Tibial nerve (tissue), 4 donors: Measurements from ENCODE around the gene RIN3. TPM values are rescaled to one million over a fixed set of nuclear protein-coding genes. Genes with fewer than 3 reads are reported as not detected.

ENCODE experiments used
- DNase-seq, 2 donors: peaks; one replicate each; pipeline ENCODE4 v3.0.0-alpha.2; 2019; ENCODE audit warnings: low spot score in 2 of 2
- H3K27ac ChIP-seq, 4 donors: fragments of 200-600 bp; sonication (generic) in 3 of 4; one replicate each; pipeline ENCODE4 v1.5.1; 2017 to 2019; ENCODE audit warnings: mild to moderate bottlenecking in 1 of 4
- H3K27me3 ChIP-seq, 2 donors: fragments of 200-600 bp; sonication (generic) in 1 of 2; one replicate each; pipeline versions ENCODE4 v1.5.1 to v1.6.0; 2017 to 2019
- H3K36me3 ChIP-seq, 3 donors: fragments of 200-600 bp; sonication (generic); one replicate each; pipeline ENCODE4 v1.5.1; 2018 to 2019
- H3K4me1 ChIP-seq, 4 donors: fragments of 200-600 bp; sonication (generic) in 3 of 4; one replicate each; pipeline ENCODE4 v1.5.1; 2017 to 2019
- H3K4me3 ChIP-seq, 4 donors: fragments of 200-600 bp; sonication (generic) in 3 of 4; one replicate each; pipeline ENCODE4 v1.5.1; 2017 to 2019; ENCODE audit warnings: mild to moderate bottlenecking in 1 of 4, moderate library complexity in 1 of 4
- H3K9me3 ChIP-seq, 4 donors: fragments of 200-600 bp; sonication (generic) in 3 of 4; one replicate each; pipeline ENCODE4 v1.5.1; 2017 to 2019
- EP300 ChIP-seq, 2 donors: sonication (generic); formaldehyde crosslinking; IDR thresholded peaks; one replicate each; pipeline ENCODE4 v1.6.1; 2017; ENCODE audit warnings: antibody characterized with exemption in 2 of 2, mild to moderate bottlenecking in 1 of 2
- POLR2A ChIP-seq, 2 donors: fragments of 450-650 bp; IDR thresholded peaks; one replicate each; pipeline ENCODE4 v1.6.1; 2017; ENCODE audit warnings: antibody characterized with exemption in 2 of 2, mild to moderate bottlenecking in 2 of 2, moderate library complexity in 2 of 2
- WGBS, 2 donors: methylation state at CpG; one replicate each; pipeline ENCODE4 v1.1.5; 2018; 5-methylcytosine and 5-hydroxymethylcytosine counted together
- total RNA-seq, 4 donors: library from RNA; depleted of rRNA; stranded (reverse); fragments of >200 nt; gene quantifications; one replicate each; pipeline ENCODE4 v1.1.0, GENCODE V29; 2016
- TF ChIP-seq, protein P1 (sequence below), 5 experiments: fragments of 200-600 bp in 3 of 5; fragments of 450-650 bp in 2 of 5; sonication (generic) in 3 of 5; IDR thresholded peaks; one replicate each; pipeline ENCODE4 v1.5.1; 2016 to 2019; ENCODE audit warnings: antibody characterized with exemption in 5 of 5, mild to moderate bottlenecking in 3 of 5, moderate library complexity in 2 of 5

The RIN3 gene
- total RNA-seq, 4 donors from 2014 or later, result 14.2 to 34.2 (median 15.5) TPM

DNA sequence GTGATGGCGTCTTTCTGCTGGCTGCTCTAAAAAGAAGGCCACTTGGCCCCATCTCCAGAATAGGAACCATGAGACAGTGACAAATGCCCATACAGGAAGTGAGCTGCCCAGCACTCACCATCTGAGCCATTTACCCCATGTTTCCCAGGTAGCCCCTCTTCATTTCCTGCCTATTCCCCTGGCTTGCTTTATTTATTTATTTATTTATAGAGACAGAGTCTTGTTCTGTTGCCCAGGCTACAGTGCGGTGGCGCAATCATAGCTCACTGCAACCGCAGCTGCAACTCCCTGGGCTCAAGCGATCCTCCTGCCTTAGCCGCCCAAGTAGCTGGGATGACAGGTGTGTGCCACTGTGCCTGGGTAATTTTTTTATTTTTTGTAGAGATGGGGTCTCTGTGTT is 71.2 kb downstream of the RIN3 start:
- TF ChIP-seq EP300 (IDR thresholded peaks at IDR 0.05) (no peak), POLR2A (IDR thresholded peaks at IDR 0.05) (no peak)
- TF ChIP-seq, protein P1, sequence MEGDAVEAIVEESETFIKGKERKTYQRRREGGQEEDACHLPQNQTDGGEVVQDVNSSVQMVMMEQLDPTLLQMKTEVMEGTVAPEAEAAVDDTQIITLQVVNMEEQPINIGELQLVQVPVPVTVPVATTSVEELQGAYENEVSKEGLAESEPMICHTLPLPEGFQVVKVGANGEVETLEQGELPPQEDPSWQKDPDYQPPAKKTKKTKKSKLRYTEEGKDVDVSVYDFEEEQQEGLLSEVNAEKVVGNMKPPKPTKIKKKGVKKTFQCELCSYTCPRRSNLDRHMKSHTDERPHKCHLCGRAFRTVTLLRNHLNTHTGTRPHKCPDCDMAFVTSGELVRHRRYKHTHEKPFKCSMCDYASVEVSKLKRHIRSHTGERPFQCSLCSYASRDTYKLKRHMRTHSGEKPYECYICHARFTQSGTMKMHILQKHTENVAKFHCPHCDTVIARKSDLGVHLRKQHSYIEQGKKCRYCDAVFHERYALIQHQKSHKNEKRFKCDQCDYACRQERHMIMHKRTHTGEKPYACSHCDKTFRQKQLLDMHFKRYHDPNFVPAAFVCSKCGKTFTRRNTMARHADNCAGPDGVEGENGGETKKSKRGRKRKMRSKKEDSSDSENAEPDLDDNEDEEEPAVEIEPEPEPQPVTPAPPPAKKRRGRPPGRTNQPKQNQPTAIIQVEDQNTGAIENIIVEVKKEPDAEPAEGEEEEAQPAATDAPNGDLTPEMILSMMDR (IDR thresholded peaks at IDR 0.05), result no peak
- Histone ChIP-seq H3K27ac (no peak overlapping the region), H3K4me3 (no peak overlapping the region), H3K27me3 (no peaks in the 10 kb centered on the region), H3K4me1 (peaks cover 0 to 18% (median 12%) of the 10 kb centered on the region in 4 donors), H3K9me3 (no peaks in the 10 kb centered on the region), H3K36me3 (peaks cover 0 to 8% (median 0%) of the 10 kb centered on the region in 3 donors)
- no peak for DNase-seq
- WGBS, 2 donors, result 93 to 95% methylated on average over 6 of the region's 6 CpGs

DNA sequence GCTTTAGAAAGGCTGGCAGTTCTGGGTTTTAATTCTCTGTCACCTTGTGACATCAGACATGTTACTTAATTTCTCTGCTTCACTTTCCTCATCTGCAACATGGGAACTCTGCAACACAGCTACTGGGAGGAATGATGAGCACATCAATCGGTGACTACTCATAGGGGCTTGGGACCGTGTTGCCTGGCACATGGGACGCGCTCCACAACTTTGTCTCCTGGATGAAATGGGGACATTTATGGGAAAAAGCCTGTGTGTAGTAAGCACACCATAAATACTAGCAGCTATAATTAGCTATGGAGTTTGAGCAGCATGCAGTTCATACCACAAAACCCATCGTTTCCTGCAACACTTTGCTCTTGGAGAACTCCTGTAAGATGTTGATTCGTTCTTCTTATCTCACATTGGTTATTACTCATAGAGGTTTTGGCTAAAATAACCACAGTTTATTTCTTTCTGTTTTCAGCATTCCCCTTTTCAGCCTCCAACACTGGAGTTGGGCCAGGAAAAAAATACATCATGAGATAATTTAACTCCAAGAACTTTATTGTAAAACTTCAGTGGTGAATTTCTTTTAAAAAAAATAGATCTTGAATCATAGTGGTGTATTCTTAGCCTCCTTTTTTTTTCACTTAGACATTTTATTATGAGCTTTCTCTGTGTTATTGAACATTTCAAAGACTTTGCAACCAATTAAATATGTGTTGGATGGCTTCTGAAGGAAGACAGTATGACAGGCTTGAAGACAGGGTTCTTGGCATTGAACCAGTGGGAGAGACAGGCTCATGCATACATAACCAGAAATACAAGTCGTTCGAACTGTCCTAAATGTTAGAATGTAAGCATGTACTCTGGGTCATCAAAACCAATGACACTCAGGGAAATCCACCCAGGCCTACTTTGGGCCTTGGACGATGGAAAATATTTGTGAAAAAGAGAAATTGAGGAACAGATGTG is 72.7 kb downstream of the RIN3 start:
- 32 to 42% methylated on average over 9 of the region's 9 CpGs for WGBS, 2 donors
- no peaks in the 10 kb centered on the region for H3K27me3 ChIP-seq
- H3K4me3 ChIP-seq, result no peak overlapping the region
- TF ChIP-seq POLR2A (IDR thresholded peaks at IDR 0.05) (no peak), EP300 (IDR thresholded peaks at IDR 0.05) (no peak)
- TF ChIP-seq, protein P1 (IDR thresholded peaks at IDR 0.05), result no peak
- H3K27ac ChIP-seq, result peak overlapping the region in 3 of 4 donors; percentile 46 to 74 (median 47)
- peaks cover 0 to 6% (median 0%) of the 10 kb centered on the region in 4 donors for H3K9me3 ChIP-seq
- peaks cover 0 to 18% (median 12%) of the 10 kb centered on the region in 4 donors for H3K4me1 ChIP-seq
- H3K36me3 ChIP-seq, result peaks cover 0 to 5% (median 0%) of the 10 kb centered on the region in 3 donors
- DNase-seq, result no peak

DNA sequence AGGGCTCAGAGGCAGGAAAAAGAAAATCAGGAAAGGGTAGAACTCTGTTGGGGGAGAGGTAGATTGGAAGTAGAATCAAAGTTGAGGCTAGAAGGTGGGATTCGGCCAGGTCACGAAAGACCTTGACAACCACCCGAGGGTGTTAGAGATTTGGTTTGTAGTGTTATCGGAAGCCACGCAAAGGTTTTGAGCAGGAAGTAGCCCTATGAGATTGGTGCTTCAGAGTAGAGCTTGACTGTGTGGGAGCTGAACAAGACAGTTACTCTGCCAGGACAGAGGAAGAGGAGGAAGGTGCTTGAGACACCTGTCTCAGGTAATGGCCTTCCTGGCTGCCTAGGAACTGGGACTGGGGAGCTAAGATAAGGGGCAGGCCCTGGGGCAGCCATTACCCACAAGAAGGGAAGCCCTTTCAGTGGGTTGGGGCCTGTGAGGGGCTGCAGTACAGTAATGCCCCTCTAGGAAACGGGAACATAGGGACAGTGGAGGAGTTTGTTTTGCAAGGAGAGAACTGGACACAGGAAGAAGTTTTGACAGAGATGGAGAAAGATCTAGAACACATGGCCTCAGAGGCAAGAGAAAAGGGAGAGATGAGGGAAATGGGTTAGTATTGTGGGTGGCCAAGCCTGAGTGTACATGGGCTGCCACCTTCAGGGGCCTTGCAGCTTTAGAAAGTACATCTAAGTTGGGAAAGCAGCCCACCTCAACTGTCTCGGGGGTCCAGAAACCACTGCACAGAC is 73.5 kb downstream of the RIN3 start:
- TF ChIP-seq, protein P1 (IDR thresholded peaks at IDR 0.05), result no peak
- TF ChIP-seq EP300 (IDR thresholded peaks at IDR 0.05), result no peak
- TF ChIP-seq POLR2A (IDR thresholded peaks at IDR 0.05), result no peak
- H3K9me3 ChIP-seq, result peaks cover 0 to 15% (median 0%) of the 10 kb centered on the region in 4 donors
- peaks cover 0 to 18% (median 12%) of the 10 kb centered on the region in 4 donors for H3K4me1 ChIP-seq
- H3K36me3 ChIP-seq, result peaks cover 0 to 5% (median 0%) of the 10 kb centered on the region in 3 donors
- H3K4me3 ChIP-seq, result no peak overlapping the region
- WGBS, 2 donors, result 87 to 93% methylated on average over 7 of the region's 7 CpGs
- H3K27me3 ChIP-seq, result no peaks in the 10 kb centered on the region
- no peak for DNase-seq
- H3K27ac ChIP-seq, result peak overlapping the region in 3 of 4 donors; percentile 46 to 74 (median 47)

DNA sequence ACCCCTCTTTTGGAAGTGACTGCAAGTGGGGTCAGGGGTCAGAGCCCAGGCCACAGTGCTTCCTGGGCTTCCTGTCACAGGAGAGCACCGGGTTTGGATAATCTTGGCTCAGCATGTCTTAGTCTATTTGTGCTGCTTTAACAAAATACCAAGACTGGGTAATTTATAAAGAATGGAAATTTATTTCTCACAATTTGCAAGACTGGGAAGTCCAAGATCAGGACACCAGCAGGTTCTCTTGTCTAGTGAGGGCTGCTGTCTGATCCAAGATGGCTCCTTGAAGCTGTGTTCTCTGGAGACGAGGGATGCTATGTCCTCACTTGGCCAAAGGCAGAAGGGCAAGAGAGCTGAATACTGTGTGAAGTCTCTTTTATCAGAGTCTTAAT is 74.1 kb downstream of the RIN3 start:
- no peak overlapping the region for H3K4me3 ChIP-seq
- peaks cover 0 to 5% (median 0%) of the 10 kb centered on the region in 3 donors for H3K36me3 ChIP-seq
- WGBS, 2 donors, result 97 to 100% methylated on average over 2 of the region's 2 CpGs
- TF ChIP-seq POLR2A (IDR thresholded peaks at IDR 0.05), result no peak
- TF ChIP-seq EP300 (IDR thresholded peaks at IDR 0.05), result no peak
- TF ChIP-seq, protein P1 (IDR thresholded peaks at IDR 0.05), result no peak
- H3K9me3 ChIP-seq, result peaks cover 0 to 16% (median 0%) of the 10 kb centered on the region in 4 donors
- no peak for DNase-seq
- H3K27me3 ChIP-seq, result no peaks in the 10 kb centered on the region
- peaks cover 0 to 18% (median 12%) of the 10 kb centered on the region in 4 donors for H3K4me1 ChIP-seq
- peak overlapping the region in 1 of 4 donors; percentile 74 for H3K27ac ChIP-seq
